H1 (cell line): Measurements from ENCODE around the gene SLC30A2. TPM values are rescaled to one million over a fixed set of nuclear protein-coding genes. Genes with fewer than 3 reads are reported as not detected.

Experiments
- CTCF ChIA-PET: fragments of 300-600 bp; sonication (Branson Sonifier 250); formaldehyde crosslinking; loops from one replicate; lab custom pipeline; 2021; ENCODE audit not compliant: partially characterized antibody; lab: Charles Lee
- POLR2A ChIA-PET: fragments of 300-600 bp; sonication (Branson Sonifier 250); formaldehyde crosslinking; loops from one replicate; lab custom pipeline; 2021; ENCODE audit warnings: inconsistent platforms; ENCODE audit not compliant: partially characterized antibody; lab: Charles Lee
- DNase-seq, 2 experiments: peaks; one replicate each; pipeline versions ENCODE4 v3.0.0 to v3.0.0-alpha.2; 2010 to 2022; ENCODE audit warnings: low spot score in 2 of 2, low read depth in 1 of 2, mixed read lengths in 1 of 2
- FAIRE-seq: peaks from 2 replicates; lab custom pipeline; 2011; peaks lifted over from hg19 to GRCh38; lab: Jason Lieb, UNC
- H2AFZ ChIP-seq: 2 replicates; pipeline ENCODE4 v1.8.1; 2012; ENCODE audit warnings: low read length, inconsistent platforms
- H2AK5ac ChIP-seq: 2 replicates; pipeline ENCODE4 v1.6.1; 2013; ENCODE audit warnings: low read depth, low read length
- H2BK120ac ChIP-seq: replicated peaks from 2 replicates; pipeline ENCODE3; 2013; ENCODE audit warnings: low read depth, low read length, inconsistent platforms
- H2BK12ac ChIP-seq: 2 replicates; pipeline ENCODE4 v1.6.1; 2013; ENCODE audit warnings: low read depth, low read length
- H2BK15ac ChIP-seq: 2 replicates; pipeline ENCODE4 v1.6.1; 2013; ENCODE audit warnings: low read length
- H2BK20ac ChIP-seq: 2 replicates; pipeline ENCODE4 v1.6.1; 2013; ENCODE audit warnings: low read length
- H2BK5ac ChIP-seq: 2 replicates; pipeline ENCODE4 v1.6.1; 2013; ENCODE audit warnings: low read depth, low read length
- H3K14ac ChIP-seq: 2 replicates; pipeline ENCODE4 v1.6.1; 2013; ENCODE audit warnings: inconsistent platforms; ENCODE audit not compliant: insufficient read length
- H3K18ac ChIP-seq: 2 replicates; pipeline ENCODE4 v1.6.1; 2013; ENCODE audit warnings: low read length; ENCODE audit errors: extremely low read depth
- H3K23ac ChIP-seq: 2 replicates; pipeline ENCODE4 v1.6.1; 2013; ENCODE audit warnings: inconsistent platforms; ENCODE audit not compliant: insufficient read length
- H3K23me2 ChIP-seq: 2 replicates; pipeline ENCODE4 v1.6.1; 2013; ENCODE audit warnings: low read depth, low read length
- H3K27ac ChIP-seq: 2 replicates; pipeline ENCODE4 v1.6.1; 2011; ENCODE audit warnings: low read depth, low read length, inconsistent platforms
- H3K27me3 ChIP-seq, 4 experiments: replicated peaks in 1 of 4; 1 replicate in 1 of 4; 2 replicates in 3 of 4; pipeline versions ENCODE4 v1.6.1 to v1.8.1; 2011 to 2013; ENCODE audit warnings: low read length in 3 of 4, mild to moderate bottlenecking in 3 of 4, inconsistent platforms in 2 of 4, mixed read lengths in 2 of 4, moderate library complexity in 1 of 4; ENCODE audit not compliant: control insufficient read depth in 3 of 4, insufficient read depth in 3 of 4; ENCODE audit errors: extremely low read depth in 1 of 4
- H3K36me3 ChIP-seq, 4 experiments: 2 replicates each; pipeline versions ENCODE4 v1.6.1 to v1.8.1; 2011 to 2013; ENCODE audit warnings: mild to moderate bottlenecking in 4 of 4, low read length in 3 of 4, moderate library complexity in 2 of 4, control low read depth in 1 of 4, inconsistent platforms in 1 of 4; ENCODE audit not compliant: insufficient read depth in 4 of 4, control insufficient read depth in 2 of 4
- H3K4ac ChIP-seq: replicated peaks from 2 replicates; pipeline ENCODE3; 2013; ENCODE audit warnings: low read length, low read depth, mixed read lengths, inconsistent platforms; ENCODE audit not compliant: insufficient read length
- H3K4me1 ChIP-seq, 4 experiments: replicated peaks in 1 of 4; 1 replicate in 1 of 4; 2 replicates in 3 of 4; pipeline versions ENCODE4 v1.6.1 to v1.8.1; 2011 to 2013; ENCODE audit warnings: low read length in 3 of 4, inconsistent platforms in 2 of 4, mixed read lengths in 1 of 4; ENCODE audit not compliant: insufficient read depth in 4 of 4, control insufficient read depth in 3 of 4
- H3K4me2 ChIP-seq, 2 experiments: 2 replicates each; pipeline versions ENCODE4 v1.6.1 to v1.8.1; 2011 to 2013; ENCODE audit warnings: low read depth in 2 of 2, low read length in 2 of 2, control low read depth in 1 of 2, inconsistent platforms in 1 of 2, mild to moderate bottlenecking in 1 of 2; ENCODE audit not compliant: insufficient read depth in 1 of 2
- H3K4me3 ChIP-seq, 4 experiments: fragments of 200-600, 300-600 bp in 1 of 4; sonication (generic), shearing (Covaris generic), sonication (Bioruptor Twin) in 1 of 4; 2 replicates each; pipeline versions ENCODE4 v1.5.1 to v1.8.1; 2011 to 2016; ENCODE audit warnings: low read length in 4 of 4, low read depth in 3 of 4, control low read depth in 2 of 4, inconsistent platforms in 2 of 4, mild to moderate bottlenecking in 2 of 4, mixed read lengths in 1 of 4, moderate library complexity in 1 of 4; ENCODE audit not compliant: insufficient read depth in 2 of 4; ENCODE audit errors: extremely low read depth in 1 of 4
- H3K56ac ChIP-seq: replicated peaks from 2 replicates; pipeline ENCODE3; 2013; ENCODE audit warnings: low read depth, mild to moderate bottlenecking, mixed read lengths, low read length, inconsistent platforms; ENCODE audit not compliant: insufficient read length
- H3K79me1 ChIP-seq: 2 replicates; pipeline ENCODE4 v1.6.1; 2013; ENCODE audit warnings: low read depth, low read length, control low read depth
- H3K79me2 ChIP-seq, 2 experiments: 2 replicates each; pipeline versions ENCODE4 v1.6.1 to v1.8.1; 2012 to 2013; ENCODE audit warnings: low read length in 2 of 2, mild to moderate bottlenecking in 2 of 2, inconsistent platforms in 1 of 2; ENCODE audit not compliant: insufficient read depth in 2 of 2, control insufficient read depth in 1 of 2
- H3K9ac ChIP-seq, 4 experiments: replicated peaks in 1 of 4; 1 replicate in 1 of 4; 2 replicates in 3 of 4; pipeline versions ENCODE4 v1.6.1 to v1.8.1; 2011 to 2013; ENCODE audit warnings: low read depth in 3 of 4, low read length in 3 of 4, control low read depth in 2 of 4, mild to moderate bottlenecking in 2 of 4, moderate library complexity in 2 of 4, inconsistent platforms in 1 of 4; ENCODE audit errors: extremely low read depth in 1 of 4
- H3K9me3 ChIP-seq, 2 experiments: 2 replicates each; pipeline versions ENCODE4 v1.6.1 to v1.8.1; 2012 to 2013; ENCODE audit warnings: mild to moderate bottlenecking in 2 of 2, moderate library complexity in 2 of 2, control low read depth in 1 of 2, inconsistent platforms in 1 of 2, low read depth in 1 of 2, low read length in 1 of 2, mixed read lengths in 1 of 2; ENCODE audit not compliant: insufficient read depth in 2 of 2
- H4K20me1 ChIP-seq, 2 experiments: replicated peaks in 1 of 2; 2 replicates each; pipeline versions ENCODE3 to v1.8.1; 2011 to 2013; ENCODE audit warnings: inconsistent platforms in 2 of 2, low read length in 2 of 2, mild to moderate bottlenecking in 1 of 2; ENCODE audit not compliant: insufficient read depth in 2 of 2, control insufficient read depth in 1 of 2
- H4K5ac ChIP-seq: 2 replicates; pipeline ENCODE4 v1.6.1; 2013; ENCODE audit warnings: low read length, low read depth, mixed read lengths, inconsistent platforms; ENCODE audit not compliant: insufficient read length
- H4K8ac ChIP-seq: 2 replicates; pipeline ENCODE4 v1.8.0; 2013; ENCODE audit warnings: mild to moderate bottlenecking, moderate library complexity, low read length, inconsistent platforms; ENCODE audit not compliant: insufficient read depth; ENCODE audit errors: extremely low read depth
- H4K91ac ChIP-seq: replicated peaks from 2 replicates; pipeline ENCODE3; 2013; ENCODE audit warnings: low read length, mixed read lengths, inconsistent platforms; ENCODE audit not compliant: insufficient read length
- BCL11A ChIP-seq, 2 experiments: IDR thresholded peaks; one replicate each; pipeline ENCODE4 v1.6.1; 2011; ENCODE audit warnings: low read depth in 2 of 2, low read length in 2 of 2, mild to moderate bottlenecking in 2 of 2
- CEBPB ChIP-seq: IDR thresholded peaks from 2 replicates; pipeline ENCODE4 v1.6.1; 2012; ENCODE audit warnings: low read depth, low read length
- CHD1 ChIP-seq: IDR thresholded peaks from 2 replicates; pipeline ENCODE4 v1.6.1; 2012; ENCODE audit warnings: low read depth, low read length, improper control_type of control experiment
- FOSL1 ChIP-seq: IDR thresholded peaks from 2 replicates; pipeline ENCODE4 v1.6.1; 2011; ENCODE audit warnings: mild to moderate bottlenecking, low read depth, low read length, moderate library complexity; ENCODE audit not compliant: insufficient read depth
- NRF1 ChIP-seq: IDR thresholded peaks from 2 replicates; pipeline ENCODE4 v1.6.1; 2011; ENCODE audit warnings: mild to moderate bottlenecking, low read depth, low read length, improper control_type of control experiment
- SP4 ChIP-seq: IDR thresholded peaks from 2 replicates; pipeline ENCODE4 v1.6.1; 2012; ENCODE audit warnings: low read length, inconsistent platforms
- TAF1 ChIP-seq: IDR thresholded peaks from 2 replicates; pipeline ENCODE4 v1.6.1; 2011; ENCODE audit warnings: mild to moderate bottlenecking, low read depth, low read length
- ZNF274 ChIP-seq: IDR thresholded peaks from 2 replicates; pipeline ENCODE4 v1.7.0; 2012; ENCODE audit warnings: low read length, borderline replicate concordance; ENCODE audit errors: extremely low read depth
- WGBS, 2 experiments: shearing (Covaris generic) in 1 of 2; methylation state at CpG; one replicate each; pipeline versions ENCODE4 v1.1.6 to v1.1.7; 2013 to 2015; ENCODE audit warnings: low lambda C conversion rate in 2 of 2, mixed read lengths in 2 of 2, inconsistent platforms in 1 of 2, low coverage in 1 of 2, missing lambda C conversion rate in 1 of 2; ENCODE audit not compliant: insufficient replicate concordance in 2 of 2, insufficient coverage in 1 of 2, insufficient read length in 1 of 2; ENCODE audit errors: extremely low coverage in 1 of 2, missing lambda C conversion rate in 1 of 2; 5-methylcytosine and 5-hydroxymethylcytosine counted together
- polyA plus RNA-seq, 7 experiments: library from polyadenylated mRNA; depleted of rRNA in 3 of 7; stranded (reverse) in 5 of 7; unstranded in 2 of 7; fragments of >200 nt in 5 of 7; fragments of 200-250 nt in 2 of 7; gene quantifications; 1 replicate in 5 of 7; 2 replicates in 1 of 7; 4 replicates in 1 of 7; pipeline versions ENCODE4 v1.2.1 to v1.2.3, GENCODE V29; 2011 to 2013; ENCODE audit warnings: missing spikeins in 2 of 7, mixed read lengths in 2 of 7
- total RNA-seq: library from RNA; stranded (reverse); fragmentation: NEBNext Ultra II Directional; extraction: Animal tissue kit (Norgen Biotek cat#: 25700); gene quantifications from 2 replicates; pipeline ENCODE4 v1.2.1, GENCODE V29; 2021

SLC30A2 gene
- total and polyA plus RNA-seq, 2 of the 8 experiments (the other 6 are each of a cell fraction or from before 2014, with no cell fraction given), result 0.19 to 0.76 TPM

- Histone ChIP-seq H3K4me1 (peaks cover 0 to 2% (median 0%) of the 10 kb centered on the region in 4 experiments; a peak in 1 of 7 replicates), H2BK120ac (no peak within 1 kb of the TSS), H3K4ac (no peak within 1 kb of the TSS), H4K20me1 (no peaks in the 10 kb centered on the region), H2BK12ac (no peak within 1 kb of the TSS), H3K36me3 (no peaks in the 10 kb centered on the region), H3K9ac (no peak within 1 kb of the TSS), H3K79me2 (no peaks in the 10 kb centered on the region), H3K9me3 (no peaks in the 10 kb centered on the region), H2BK20ac (no peak within 1 kb of the TSS), H4K8ac (no peak within 1 kb of the TSS), H3K18ac (no peak within 1 kb of the TSS), H3K23me2 (no peaks in the 10 kb centered on the region), H2BK5ac (no peak within 1 kb of the TSS), H2AFZ (0 out of 2 replicates have a peak within 1 kb of the TSS, but pooled peaks have one; percentile 31), H3K14ac (no peak within 1 kb of the TSS), H3K27ac (no peak within 1 kb of the TSS), H3K56ac (no peak within 1 kb of the TSS), H3K4me2 (no peak within 1 kb of the TSS), H4K5ac (no peak within 1 kb of the TSS), H2BK15ac (no peak within 1 kb of the TSS), H2AK5ac (no peak within 1 kb of the TSS), H3K27me3 (no peaks in the 10 kb centered on the region), H3K23ac (no peak within 1 kb of the TSS), H3K79me1 (no peaks in the 10 kb centered on the region), H4K91ac (no peak within 1 kb of the TSS), H3K4me3 (no peak within 1 kb of the TSS)
- DNase-seq (no peak), FAIRE-seq (no peak)
- 86% methylated on average over 9 of the region's 9 CpGs; no CpG with 5 or more reads in 1 of the 2 experiments for WGBS, 2 experiments
- ChIA-PET POLR2A (interaction anchor here (1.3 kb wide), 1 partner anchor 12 kb away, joined by 3 read pairs; no protein-coding TSS in a partner anchor), CTCF (interaction anchor here (0.9 to 5.4 kb wide), 6 partner anchors 9 to 37 kb away, joined by 3 to 32 read pairs (median 5); no protein-coding TSS in a partner anchor)
- TF ChIP-seq CEBPB (no peak), TAF1 (no peak), ZNF274 (no peak), CHD1 (no peak), NRF1 (no peak), SP4 (no peak), BCL11A (IDR thresholded peaks at IDR 0.05; ENCODE audit: low read depth in 2 of 2, low read length in 2 of 2) (no peak), FOSL1 (no peak)
These were observed 21.6 kb upstream of the SLC30A2 start, which contains the start of gene TRIM63 for GRCh38 chr1:26067432-26067911. TSS of gene TRIM63 (minus strand) at chr1:26067630. CDS start at chr1:26067494, 136 bp downstream.
